B cell (primary cell): ENCODE data around the gene HCN1. TPM values are rescaled to one million over a fixed set of nuclear protein-coding genes. Genes with fewer than 3 reads are reported as not detected.
"Not testable (repeated sequence)": the region's sequence is repeated elsewhere in the genome, so short reads cannot be mapped to it uniquely, and the experiment has no call there.

Experiments used
- ATAC-seq: fragments of 200-7000 bp; cut with Tn5 transposase; one replicate; pipeline ENCODE4 v1.10.0; 2021; ENCODE audit warnings: low read depth, mild to moderate bottlenecking, moderate number of reproducible peaks, moderate library complexity
- CTCF ChIA-PET: fragments of 350-600 bp; sonication (Branson Sonifier 250); formaldehyde crosslinking; loops from one replicate; lab custom pipeline; 2021; ENCODE audit warnings: antibody characterized with exemption, inconsistent platforms; lab: Charles Lee
- POLR2A ChIA-PET: fragments of 350-600 bp; sonication (Branson Sonifier 250); formaldehyde crosslinking; loops from one replicate; lab custom pipeline; 2021; ENCODE audit warnings: antibody characterized with exemption; lab: Charles Lee
- DNase-seq: peaks from one replicate; pipeline ENCODE4 v3.0.0; 2013
- H2AFZ ChIP-seq: 2 replicates; pipeline ENCODE4 v1.6.1; 2012; ENCODE audit warnings: mild to moderate bottlenecking, low read depth, low read length; ENCODE audit not compliant: insufficient read depth, poor library complexity, severe bottlenecking
- H3K27ac ChIP-seq, 2 donors: 1 replicate in 1 of 2; 2 replicates in 1 of 2; pipeline ENCODE4 v1.5.1; 2012 to 2013; ENCODE audit warnings: low read length in 2 of 2, mild to moderate bottlenecking in 2 of 2, moderate library complexity in 1 of 2
- H3K27me3 ChIP-seq, 4 experiments: fragments of 200-600 bp in 1 of 4; sonication (generic) in 1 of 4; replicated peaks in 1 of 4; 1 replicate in 2 of 4; 2 replicates in 2 of 4; pipeline versions ENCODE4 v1.6.1 to v1.7.0; 2013 to 2016; ENCODE audit warnings: low read length in 3 of 4, mild to moderate bottlenecking in 2 of 4, mixed read lengths in 1 of 4, moderate library complexity in 1 of 4; ENCODE audit not compliant: insufficient read depth in 4 of 4, control insufficient read depth in 3 of 4; ENCODE audit errors: control extremely low read depth in 1 of 4
- H3K36me3 ChIP-seq, 2 experiments: replicated peaks in 1 of 2; 1 replicate in 1 of 2; 2 replicates in 1 of 2; pipeline versions ENCODE4 v1.6.1 to v1.7.1; 2013; ENCODE audit warnings: low read length in 1 of 2; ENCODE audit not compliant: insufficient read depth in 2 of 2, control insufficient read depth in 1 of 2; ENCODE audit errors: control extremely low read depth in 1 of 2, extremely low read depth in 1 of 2
- H3K4me1 ChIP-seq, 2 donors: fragments of 200-600 bp in 1 of 2; sonication (generic) in 1 of 2; 1 replicate in 1 of 2; 2 replicates in 1 of 2; pipeline versions ENCODE4 v1.5.1 to v1.6.1; 2013 to 2017; ENCODE audit warnings: low read length in 2 of 2; ENCODE audit not compliant: control insufficient read depth in 2 of 2, insufficient read depth in 2 of 2
- H3K4me2 ChIP-seq: replicated peaks from 2 replicates; pipeline ENCODE3; 2012; ENCODE audit warnings: mild to moderate bottlenecking, low read depth, low read length; ENCODE audit not compliant: poor library complexity, severe bottlenecking
- H3K4me3 ChIP-seq, 5 experiments: fragments of 200-600 bp in 1 of 5; sonication (generic) in 1 of 5; 1 replicate in 3 of 5; 2 replicates in 2 of 5; pipeline versions ENCODE4 v1.5.1 to v1.7.0; 2011 to 2016; ENCODE audit warnings: low read length in 4 of 5, mild to moderate bottlenecking in 4 of 5, low read depth in 2 of 5, control low read depth in 1 of 5, moderate library complexity in 1 of 5; ENCODE audit not compliant: insufficient read depth in 1 of 5; ENCODE audit errors: control extremely low read depth in 1 of 5, extremely low read depth in 1 of 5
- H3K79me2 ChIP-seq: fragments of 200-600 bp; sonication (generic); one replicate; pipeline ENCODE4 v1.6.0; 2016; ENCODE audit warnings: low read length; ENCODE audit not compliant: control insufficient read depth, insufficient read depth
- H3K9ac ChIP-seq: fragments of 200-600 bp; sonication (generic); 2 replicates; pipeline ENCODE4 v1.6.1; 2017; ENCODE audit warnings: mild to moderate bottlenecking, low read length, moderate library complexity
- H3K9me3 ChIP-seq, 3 donors: one replicate each; pipeline versions ENCODE4 v1.6.1 to v1.7.1; 2013; ENCODE audit warnings: low read length in 2 of 3; ENCODE audit not compliant: control insufficient read depth in 2 of 3, insufficient read depth in 1 of 3; ENCODE audit errors: control extremely low read depth in 1 of 3
- H4K20me1 ChIP-seq: 2 replicates; pipeline ENCODE4 v1.6.0; 2012; ENCODE audit warnings: mild to moderate bottlenecking, low read length; ENCODE audit not compliant: insufficient read depth, control insufficient read depth, poor library complexity, severe bottlenecking
- H3K27ac Mint-ChIP-seq: one replicate; pipeline ENCODE4 v1.8.0; 2021; ENCODE audit warnings: mixed read lengths
- H3K27me3 Mint-ChIP-seq: one replicate; pipeline ENCODE4 v1.8.0; 2021; ENCODE audit warnings: mixed read lengths
- H3K4me1 Mint-ChIP-seq: one replicate; pipeline ENCODE4 v1.8.0; 2021; ENCODE audit warnings: mixed read lengths
- H3K4me3 Mint-ChIP-seq: one replicate; pipeline ENCODE4 v1.8.0; 2021; ENCODE audit warnings: mixed read lengths
- H3K9me3 Mint-ChIP-seq: one replicate; pipeline ENCODE4 v1.8.0; 2022; ENCODE audit warnings: mixed read lengths; ENCODE audit not compliant: insufficient read depth
- CTCF ChIP-seq: fragments of 200-600 bp; IDR thresholded peaks from one replicate; pipeline ENCODE4 v1.8.0; 2022; ENCODE audit warnings: antibody characterized with exemption, mild to moderate bottlenecking
- EZH2 ChIP-seq: IDR thresholded peaks from 2 replicates; pipeline ENCODE4 v1.6.1; 2012; ENCODE audit warnings: borderline replicate concordance, low read depth, mild to moderate bottlenecking, moderate library complexity, low read length; ENCODE audit not compliant: insufficient read depth, poor library complexity, severe bottlenecking
- WGBS: methylation state at CpG from one replicate; pipeline ENCODE4 v1.1.5; 2013; ENCODE audit warnings: missing lambda C conversion rate; ENCODE audit not compliant: insufficient coverage; 5-methylcytosine and 5-hydroxymethylcytosine counted together
- intact Hi-C: fragments of 100-400 bp; cut with micrococcal nuclease; formaldehyde crosslinking; loops from one replicate; pipeline ENCODE4 v1.10.0; 2022
- polyA plus RNA-seq: library from polyadenylated mRNA; depleted of rRNA; stranded (reverse); fragments of >200 nt; gene quantifications from 2 replicates; pipeline ENCODE4 v1.2.3, GENCODE V29; 2012
- total RNA-seq, 2 donors: library from RNA; stranded (reverse); fragments of 120-200 nt in 1 of 2; gene quantifications; 1 replicate in 1 of 2; 2 replicates in 1 of 2; pipeline versions ENCODE4 v1.2.3 to v1.2.4, GENCODE V29; 2013 to 2022

The HCN1 gene
- total and polyA plus RNA-seq, 2 donors (not counting 1 experiment from before 2014, with no cell fraction given): not detected

- intact Hi-C loops: no loop called here
- H2AFZ ChIP-seq: no peak overlapping the region
- DNase-seq (no peak), ATAC-seq (no peak)
- WGBS: 75% methylated on average over 1 of the region's 1 CpG
- Mint-ChIP-seq H3K9me3 (peaks cover 2% of the 10 kb centered on the region), H3K27me3 (no peaks in the 10 kb centered on the region), H3K4me1 (no peaks in the 10 kb centered on the region), H3K4me3 (no peak overlapping the region), H3K27ac (no peak overlapping the region)
- no peaks in the 10 kb centered on the region for H3K4me1 ChIP-seq
- no peaks in the 10 kb centered on the region for H4K20me1 ChIP-seq
- TF ChIP-seq CTCF (no peak), EZH2 (no peak)
- H3K9me3 ChIP-seq: no peaks in the 10 kb centered on the region
- H3K27ac ChIP-seq: no peak overlapping the region
- ChIA-PET POLR2A (no interaction called here), CTCF (no interaction called here)
- H3K4me3 ChIP-seq: no peak overlapping the region
- no peaks in the 10 kb centered on the region for H3K79me2 ChIP-seq
- H3K4me2 ChIP-seq: no peak overlapping the region
- H3K27me3 ChIP-seq: no peaks in the 10 kb centered on the region
- no peak overlapping the region for H3K9ac ChIP-seq
- H3K36me3 ChIP-seq: no peaks in the 10 kb centered on the region
Observed at GRCh38 chr5:45508135-45508534, 188.0 kb downstream of the HCN1 start.

- ATAC-seq: no peak
Observed at GRCh38 chr5:45507178-45507577, 189.0 kb downstream of the HCN1 start.

GRCh38 chr5:45499006-45499405 is 197.2 kb downstream of the HCN1 start:
- H3K9me3 Mint-ChIP-seq, H3K9ac ChIP-seq, H3K9me3 ChIP-seq, H3K36me3 ChIP-seq, H2AFZ ChIP-seq, H4K20me1 ChIP-seq, H3K27me3 Mint-ChIP-seq, intact Hi-C loops, CTCF ChIA-PET, H3K79me2 ChIP-seq, H3K27ac ChIP-seq, H3K4me1 ChIP-seq, H3K4me2 ChIP-seq, DNase-seq, H3K4me1 Mint-ChIP-seq, ATAC-seq, H3K4me3 ChIP-seq, H3K4me3 Mint-ChIP-seq, H3K27me3 ChIP-seq, H3K27ac Mint-ChIP-seq, POLR2A ChIA-PET: not testable (repeated sequence)
- 89% methylated on average over 11 of the region's 11 CpGs for WGBS

More at GRCh38 chr5:45507178-45507577, 189.0 kb downstream of the HCN1 start:
- no peak for TF ChIP-seq EZH2
- no peak for TF ChIP-seq CTCF
- no peak overlapping the region for H3K27ac ChIP-seq
- H3K4me3 Mint-ChIP-seq: no peak overlapping the region
- DNase-seq: no peak
- no peak overlapping the region for H2AFZ ChIP-seq
- intact Hi-C loops: no loop called here
- no peaks in the 10 kb centered on the region for H3K9me3 ChIP-seq
- H3K79me2 ChIP-seq: no peaks in the 10 kb centered on the region
- no peaks in the 10 kb centered on the region for H3K4me1 ChIP-seq
- no peak overlapping the region for H3K27ac Mint-ChIP-seq
- no peaks in the 10 kb centered on the region for H3K36me3 ChIP-seq
- no peaks in the 10 kb centered on the region for H4K20me1 ChIP-seq
- no peaks in the 10 kb centered on the region for H3K27me3 ChIP-seq
- WGBS: 8% methylated on average over 1 of the region's 1 CpG
- H3K27me3 Mint-ChIP-seq: no peaks in the 10 kb centered on the region
- no peak overlapping the region for H3K4me2 ChIP-seq
- H3K9me3 Mint-ChIP-seq: peaks cover 2% of the 10 kb centered on the region
- H3K4me1 Mint-ChIP-seq: no peaks in the 10 kb centered on the region
- H3K4me3 ChIP-seq: no peak overlapping the region
- CTCF ChIA-PET: no interaction called here
- no peak overlapping the region for H3K9ac ChIP-seq
- POLR2A ChIA-PET: no interaction called here
